K562 (cell line): ENCODE measurements around the gene PI4KA. TPM values are rescaled to one million over a fixed set of nuclear protein-coding genes. Genes with fewer than 3 reads are reported as not detected.
"Not testable (repeated sequence)": the region's sequence is repeated elsewhere in the genome, so short reads cannot be mapped to it uniquely, and the experiment has no call there.

Experiments used
- ATAC-seq: fragments of 200-7000 bp; cut with Tn5 transposase; 3 replicates; pipeline ENCODE4 v1.9.1; 2020; ENCODE audit warnings: moderate library complexity
- BruUV-seq: library from RNA; stranded (reverse); fragments of 400-500 nt; replicated peaks from 2 replicates; lab custom pipeline; 2021; lab: Mats Ljungman, UMichigan
- CTCF ChIA-PET: fragments of 300-600 bp; formaldehyde crosslinking; extraction: SDS; loops from one replicate; lab custom pipeline; 2021; ENCODE audit warnings: low intra/inter-chr PET ratio; lab: Yijun Ruan, JAX
- POLR2A ChIA-PET: fragments of 300-600, 350-650 bp; sonication (Branson Sonifier 250); formaldehyde crosslinking; extraction: SDS; loops from one replicate; lab custom pipeline; 2021; ENCODE audit warnings: antibody characterized with exemption, inconsistent platforms; lab: Yijun Ruan, JAX
- DNase-seq, 4 experiments: peaks; one replicate each; pipeline versions ENCODE4 v3.0.0 to v3.0.0-alpha.2; 2011 to 2018; ENCODE audit warnings: low spot score in 3 of 4, mixed read lengths in 3 of 4; ENCODE audit errors: extremely low read depth in 1 of 4
- FAIRE-seq: peaks from 2 replicates; lab custom pipeline; 2011; peaks lifted over from hg19 to GRCh38; lab: Jason Lieb, UNC
- H2AFZ ChIP-seq: 2 replicates; pipeline ENCODE4 v1.6.0; 2011; ENCODE audit warnings: low read depth, low read length, control low read depth, inconsistent platforms
- H3K27ac ChIP-seq: fragments of 200-600 bp; 3 replicates; pipeline ENCODE4 v1.8.0; 2011; ENCODE audit warnings: low read depth, mild to moderate bottlenecking, control low read depth, inconsistent platforms, low read length, moderate library complexity, mixed read lengths; ENCODE audit errors: extremely low read depth
- H3K27me3 ChIP-seq, 2 experiments: fragments of 300-600 bp in 1 of 2; 2 replicates in 1 of 2; 3 replicates in 1 of 2; pipeline versions ENCODE4 v1.6.0 to v1.8.0; 2011; ENCODE audit warnings: inconsistent platforms in 2 of 2, low read length in 2 of 2, mild to moderate bottlenecking in 1 of 2, mixed read lengths in 1 of 2, moderate library complexity in 1 of 2; ENCODE audit not compliant: control insufficient read depth in 2 of 2, insufficient read depth in 2 of 2
- H3K36me3 ChIP-seq: fragments of 300-600 bp; 3 replicates; pipeline ENCODE4 v1.8.0; 2011; ENCODE audit warnings: mild to moderate bottlenecking, low read length, inconsistent platforms; ENCODE audit not compliant: control insufficient read depth, insufficient read depth
- H3K4me1 ChIP-seq, 2 experiments: fragments of 200-600 bp in 1 of 2; replicated peaks in 1 of 2; 2 replicates in 1 of 2; 3 replicates in 1 of 2; pipeline versions ENCODE4 v1.5.1 to v1.8.0; 2011; ENCODE audit warnings: inconsistent platforms in 2 of 2, low read length in 2 of 2, mild to moderate bottlenecking in 1 of 2, mixed read lengths in 1 of 2, moderate library complexity in 1 of 2; ENCODE audit not compliant: control insufficient read depth in 2 of 2, insufficient read depth in 2 of 2
- H3K4me2 ChIP-seq: 2 replicates; pipeline ENCODE4 v1.6.1; 2011; ENCODE audit warnings: low read length, control low read depth, inconsistent platforms, mixed read lengths; ENCODE audit not compliant: insufficient read depth
- H3K4me3 ChIP-seq: fragments of 200-600 bp; sonication (generic), shearing (Covaris generic); 2 replicates; pipeline ENCODE4 v1.5.1; 2016; ENCODE audit warnings: control low read depth, inconsistent platforms
- H3K79me2 ChIP-seq: fragments of 200-600 bp; 3 replicates; pipeline ENCODE4 v1.8.0; 2011; ENCODE audit warnings: low read length, inconsistent platforms; ENCODE audit not compliant: control insufficient read depth, insufficient read depth
- H3K9ac ChIP-seq, 2 experiments: 2 replicates each; pipeline versions ENCODE4 v1.6.0 to v1.6.1; 2011; ENCODE audit warnings: low read depth in 2 of 2, low read length in 2 of 2, control low read depth in 1 of 2, inconsistent platforms in 1 of 2, mild to moderate bottlenecking in 1 of 2, mixed read lengths in 1 of 2; ENCODE audit not compliant: insufficient read depth in 1 of 2
- H3K9me1 ChIP-seq: one replicate; pipeline ENCODE4 v1.6.0; 2011; ENCODE audit warnings: inconsistent platforms, mild to moderate bottlenecking, low read length, moderate library complexity; ENCODE audit not compliant: control insufficient read depth, insufficient read depth
- H3K9me3 ChIP-seq: replicated peaks from 2 replicates; pipeline ENCODE4 v1.5.1; 2011; ENCODE audit warnings: low read depth, low read length, inconsistent platforms; ENCODE audit not compliant: control insufficient read depth, insufficient read depth
- H4K20me1 ChIP-seq: replicated peaks from 2 replicates; pipeline ENCODE4 v1.6.1; 2011; ENCODE audit warnings: low read length, inconsistent platforms, mixed read lengths; ENCODE audit not compliant: control insufficient read depth, insufficient read depth
- BHLHE40 ChIP-seq: IDR thresholded peaks from 2 replicates; pipeline ENCODE4 v1.6.1; 2011; ENCODE audit warnings: low read length, improper control_type of control experiment
- CTCF ChIP-seq, 3 experiments: IDR thresholded peaks in 2 of 3; conservative IDR thresholded peaks in 1 of 3; 2 replicates each; pipeline ENCODE4 v1.5.1; 2011 to 2012; ENCODE audit warnings: low read length in 3 of 3, mild to moderate bottlenecking in 3 of 3, control low read depth in 2 of 3, improper control_type of control experiment in 1 of 3, inconsistent platforms in 1 of 3, low read depth in 1 of 3, mixed read lengths in 1 of 3, moderate library complexity in 1 of 3; ENCODE audit not compliant: insufficient read depth in 2 of 3
- DEAF1 ChIP-seq: fragments of 450-650 bp; formaldehyde crosslinking; IDR thresholded peaks from 2 replicates; pipeline ENCODE4 v1.4.0; 2020; ENCODE audit warnings: mild to moderate bottlenecking, moderate library complexity
- RAD21 ChIP-seq, 2 experiments: fragments of 250-450 bp in 1 of 2; fragments of 450-650 bp in 1 of 2; sonication (Bioruptor Pico) in 1 of 2; formaldehyde crosslinking in 1 of 2; IDR thresholded peaks in 1 of 2; conservative IDR thresholded peaks in 1 of 2; 2 replicates each; pipeline versions ENCODE4 v1.4.0 to v1.8.0; 2020 to 2022; ENCODE audit warnings: mild to moderate bottlenecking in 2 of 2, moderate library complexity in 1 of 2
- RCOR1 ChIP-seq, 2 experiments: IDR thresholded peaks; 2 replicates each; pipeline ENCODE4 v1.6.1; 2012; ENCODE audit warnings: low read depth in 2 of 2, low read length in 2 of 2, borderline replicate concordance in 1 of 2, improper control_type of control experiment in 1 of 2
- SMC3 ChIP-seq: conservative IDR thresholded peaks from 2 replicates; pipeline ENCODE4 v1.6.1; 2011; ENCODE audit warnings: low read depth, low read length, improper control_type of control experiment; ENCODE audit not compliant: insufficient read depth
- STAG1 ChIP-seq: sonication (generic); formaldehyde crosslinking; IDR thresholded peaks from 2 replicates; pipeline ENCODE4 v1.5.0; 2020; ENCODE audit warnings: missing genetic modification reagents, borderline replicate concordance
- TFAP4 ChIP-seq: sonication (generic); formaldehyde crosslinking; IDR thresholded peaks from 2 replicates; pipeline ENCODE4 v1.8.0; 2022; ENCODE audit warnings: missing genetic modification reagents, mild to moderate bottlenecking, moderate library complexity, borderline replicate concordance
- YY1 ChIP-seq, 3 experiments: IDR thresholded peaks; 2 replicates each; pipeline ENCODE4 v1.6.1; 2011; ENCODE audit warnings: low read length in 2 of 3, mild to moderate bottlenecking in 2 of 3, moderate library complexity in 2 of 3, borderline replicate concordance in 1 of 3, control low read depth in 1 of 3, low read depth in 1 of 3; ENCODE audit not compliant: insufficient read depth in 3 of 3, insufficient replicate concordance in 2 of 3, control insufficient read depth in 1 of 3, insufficient read length in 1 of 3; ENCODE audit errors: extremely low read depth in 1 of 3
- ZC3H11A ChIP-seq: IDR thresholded peaks from 2 replicates; pipeline ENCODE4 v1.6.1; 2012; ENCODE audit warnings: low read depth, low read length, improper control_type of control experiment
- ZNF384 ChIP-seq: IDR thresholded peaks from 2 replicates; pipeline ENCODE4 v1.6.1; 2012; ENCODE audit warnings: low read depth, low read length, improper control_type of control experiment
- ZNF766 ChIP-seq: fragments of 200-800 bp; sonication (Bioruptor generic); conservative IDR thresholded peaks from 2 replicates; pipeline ENCODE4 v1.6.1; 2016; ENCODE audit warnings: missing genetic modification characterization, missing compliant biosample characterization
- whole genome bisulfite sequencing: fragments of 100-300 bp; shearing (Covaris generic); methylation state at CpG from one replicate; pipeline ENCODE4 v1.1.6; 2016; ENCODE audit warnings: low coverage, mixed read lengths; ENCODE audit not compliant: insufficient coverage; ENCODE audit errors: missing lambda C conversion rate; 5-methylcytosine and 5-hydroxymethylcytosine counted together
- in situ Hi-C: fragments of 300-500 bp; cut with MboI; formaldehyde crosslinking; loops from 4 replicates; pipeline ENCODE4 v1.15.0; 2018; ENCODE audit warnings: inconsistent platforms, mixed read lengths
- intact Hi-C: fragments of 100-400 bp; cut with micrococcal nuclease; formaldehyde crosslinking; loops from 2 replicates; pipeline ENCODE4 v1.14.2; 2022
- polyA plus RNA-seq, 8 experiments: library from polyadenylated mRNA; depleted of rRNA in 4 of 8; stranded (reverse) in 5 of 8; unstranded in 3 of 8; fragments of >200 nt; fragmentation: Nextera tagmentation in 2 of 8; fragmentation: Illumina TruSeq in 1 of 8; extraction: Ambion mirVana in 2 of 8; extraction: Trizol in 1 of 8; gene quantifications; 2 replicates each; pipeline versions ENCODE4 v1.2.1 to v1.2.3, GENCODE V29; 2011 to 2014; ENCODE audit warnings: inconsistent platforms in 1 of 8, missing spikeins in 1 of 8
- total RNA-seq, 7 experiments: library from RNA; depleted of rRNA in 6 of 7; stranded (reverse); fragments of >200 nt in 6 of 7; fragmentation: Illumina TruSeq in 2 of 7; extraction: Trizol in 2 of 7; gene quantifications; 2 replicates each; pipeline versions ENCODE4 v1.2.1 to v1.2.3, GENCODE V29; 2011 to 2021; ENCODE audit warnings: low replicate concordance in 1 of 7
- TF ChIP-seq, protein P1 (sequence below): sonication (generic); IDR thresholded peaks from 2 replicates; pipeline ENCODE4 v1.6.1; 2016

The PI4KA gene
- total and polyA plus RNA-seq, 9 of the 15 experiments (the other 6 are each of a cell fraction or from before 2014, with no cell fraction given) = 7.3 to 187 (median 84.7) TPM

DNA sequence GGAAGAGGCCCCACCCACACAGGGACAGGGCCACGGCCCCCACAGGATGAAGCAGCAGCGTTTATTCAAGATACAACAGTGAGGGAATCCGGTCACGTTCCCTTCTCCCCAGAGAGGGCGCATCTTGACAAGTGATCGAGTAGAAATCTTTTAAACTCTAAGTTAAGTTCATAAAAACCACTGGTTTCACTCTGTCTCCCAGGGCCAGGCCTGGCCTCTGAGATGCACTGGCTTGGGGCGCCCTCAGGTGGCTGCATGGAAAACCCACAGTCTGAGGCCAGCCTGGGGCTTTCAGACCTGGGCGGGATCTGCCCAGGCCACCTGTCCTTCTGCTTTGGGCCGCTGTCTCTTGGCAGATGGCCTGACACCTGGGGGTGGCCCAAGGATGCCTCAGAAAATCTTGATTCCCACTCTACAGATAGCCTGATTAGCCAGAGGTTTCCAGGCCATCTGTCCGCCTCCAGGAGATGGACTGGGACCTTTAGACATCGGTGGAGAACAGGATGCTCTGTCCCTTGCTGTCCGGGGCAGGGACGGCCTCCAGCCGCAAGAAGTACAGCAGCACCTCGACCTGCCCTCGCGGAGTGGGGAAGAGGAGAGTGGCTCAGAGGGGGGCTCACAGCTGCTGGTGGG, 161.0 kb downstream of the PI4KA start:
- POLR2A ChIA-PET, H4K20me1 ChIP-seq, H3K9me3 ChIP-seq, H3K9me1 ChIP-seq, H3K79me2 ChIP-seq, H3K4me3 ChIP-seq, H3K9ac ChIP-seq, FAIRE-seq, H3K27ac ChIP-seq, BruUV-seq, H3K36me3 ChIP-seq: not testable (repeated sequence)
- 8% methylated on average over 15 of the region's 17 CpGs for WGBS
- Histone ChIP-seq H3K4me2 (peak overlapping the region; percentile 40), H3K4me1 (peaks cover 4 to 25% of the 10 kb centered on the region in 2 experiments; a peak in 3 of 5 replicates), H3K27me3 (peaks cover 15 to 22% of the 10 kb centered on the region in 2 experiments; a peak in 4 of 5 replicates), H2AFZ (peak overlapping the region; percentile 49)
- ATAC-seq (0 out of 3 replicates have a peak, but pooled peaks have one; percentile 7), DNase-seq (peak; percentile 81 to 93 (median 82))
- in situ Hi-C loops (loop anchor here (5.0 to 25.0 kb wide), 3 partner anchors 285 to 1020 kb away; partner anchors contain the start of gene CCDC188), intact Hi-C loops (loop anchor here (1.0 kb wide), 2 partner anchors 91 to 279 kb away; no protein-coding TSS in a partner anchor)
- CTCF ChIA-PET = interaction anchor here (0.5 to 1.5 kb wide), 8 partner anchors 85 to 788 kb away, joined by 3 to 34 read pairs (median 3); no protein-coding TSS in a partner anchor
- TF ChIP-seq ZC3H11A = peak; percentile 50; the same call in 1 of the 2 replicates
- peak; percentile 65 to 84 for TF ChIP-seq RAD21 (CRISPR knock-in tag; conservative IDR thresholded peaks at IDR 0.05 in 1 of 2, IDR thresholded peaks at IDR 0.05 in 1 of 2)
- peak; percentile 56 for TF ChIP-seq DEAF1
- TF ChIP-seq YY1 (IDR thresholded peaks at IDR 0.05; ENCODE audit: borderline replicate concordance in 1 of 3, control insufficient read depth in 1 of 3, extremely low read depth in 1 of 3, insufficient read depth in 3 of 3, insufficient read length in 1 of 3, insufficient replicate concordance in 2 of 3, low read depth in 1 of 3, low read length in 2 of 3) = peak in 1 of 3 experiments; percentile 25
- peak; percentile 61; the same call in 1 of the 2 replicates for TF ChIP-seq STAG1 (CRISPR knock-in tag)
- TF ChIP-seq SMC3 = peak; percentile 98
- TF ChIP-seq ZNF766 = 0 out of 2 replicates have a peak, but pooled peaks have one; percentile 15
- TF ChIP-seq RCOR1 (IDR thresholded peaks at IDR 0.05; ENCODE audit: borderline replicate concordance in 1 of 2, low read depth in 2 of 2, low read length in 2 of 2) = peak in 1 of 2 experiments; percentile 38; a peak in 1 of 4 replicates
- TF ChIP-seq, protein P1, sequence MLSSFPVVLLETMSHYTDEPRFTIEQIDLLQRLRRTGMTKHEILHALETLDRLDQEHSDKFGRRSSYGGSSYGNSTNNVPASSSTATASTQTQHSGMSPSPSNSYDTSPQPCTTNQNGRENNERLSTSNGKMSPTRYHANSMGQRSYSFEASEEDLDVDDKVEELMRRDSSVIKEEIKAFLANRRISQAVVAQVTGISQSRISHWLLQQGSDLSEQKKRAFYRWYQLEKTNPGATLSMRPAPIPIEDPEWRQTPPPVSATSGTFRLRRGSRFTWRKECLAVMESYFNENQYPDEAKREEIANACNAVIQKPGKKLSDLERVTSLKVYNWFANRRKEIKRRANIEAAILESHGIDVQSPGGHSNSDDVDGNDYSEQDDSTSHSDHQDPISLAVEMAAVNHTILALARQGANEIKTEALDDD = peak; percentile 92
- peak; percentile 34; the same call in 1 of the 2 replicates for TF ChIP-seq TFAP4 (CRISPR knock-in tag)
- TF ChIP-seq ZNF384 = peak; percentile 47; the same call in 1 of the 2 replicates
- peak; percentile 40; the same call in 1 of the 2 replicates for TF ChIP-seq BHLHE40
- peak; percentile 77 to 87 (median 85) for TF ChIP-seq CTCF (IDR thresholded peaks at IDR 0.05 in 2 of 3, conservative IDR thresholded peaks at IDR 0.05 in 1 of 3; ENCODE audit: insufficient read depth in 2 of 3, low read depth in 1 of 3, low read length in 3 of 3)
